Nephron (organoid): ENCODE data around the gene CAP2.

Experiments
- H3K27ac Mint-ChIP-seq, 3 experiments: 2 replicates each; pipeline ENCODE4 v1.8.0; 2020; ENCODE audit warnings: mixed read lengths in 3 of 3, mild to moderate bottlenecking in 2 of 3, moderate library complexity in 1 of 3
- H3K27me3 Mint-ChIP-seq: 2 replicates; pipeline ENCODE4 v1.8.0; 2021; ENCODE audit warnings: low read depth, mild to moderate bottlenecking, moderate library complexity, mixed read lengths
- H3K36me3 Mint-ChIP-seq: 2 replicates; pipeline ENCODE4 v1.8.0; 2020; ENCODE audit warnings: low read depth, mixed read lengths
- H3K4me1 Mint-ChIP-seq: 2 replicates; pipeline ENCODE4 v1.8.0; 2020; ENCODE audit warnings: mixed read lengths
- H3K4me3 Mint-ChIP-seq, 3 experiments: 2 replicates each; pipeline ENCODE4 v1.8.0; 2020; ENCODE audit warnings: mild to moderate bottlenecking in 3 of 3, mixed read lengths in 3 of 3, moderate library complexity in 2 of 3
- H3K9me3 Mint-ChIP-seq: 2 replicates; pipeline ENCODE4 v1.8.0; 2020; ENCODE audit warnings: mixed read lengths
- CTCF ChIP-seq, 3 experiments: fragments of 200-600 bp; sonication (generic); IDR thresholded peaks; one replicate each; pipeline ENCODE4 v1.5.0; 2021; ENCODE audit warnings: antibody characterized with exemption in 3 of 3; ENCODE audit not compliant: unreplicated experiment in 3 of 3

CAP2 gene

GRCh38 chr6:17466707-17467106 lies 73.3 kb downstream of the CAP2 start:
- TF ChIP-seq CTCF (IDR thresholded peaks at IDR 0.05; ENCODE audit: unreplicated experiment in 3 of 3) = no peak
- peaks cover 26% of the 10 kb centered on the region for H3K36me3 Mint-ChIP-seq
- no peak overlapping the region for H3K4me3 Mint-ChIP-seq
- H3K9me3 Mint-ChIP-seq = no peaks in the 10 kb centered on the region
- peaks cover 34% of the 10 kb centered on the region for H3K4me1 Mint-ChIP-seq
- peak overlapping the region in 1 of 3 experiments; percentile 53 for H3K27ac Mint-ChIP-seq
- no peaks in the 10 kb centered on the region for H3K27me3 Mint-ChIP-seq

GRCh38 chr6:17469006-17469832 lies 75.8 kb downstream of the CAP2 start:
- Mint-ChIP-seq H3K9me3 (no peaks in the 10 kb centered on the region), H3K36me3 (peaks cover 23% of the 10 kb centered on the region), H3K27me3 (no peaks in the 10 kb centered on the region), H3K4me1 (peaks cover 54% of the 10 kb centered on the region), H3K27ac (peak overlapping the region; percentile 57 to 84 (median 72)), H3K4me3 (no peak overlapping the region)
- peak; percentile 35 to 53 (median 36) for TF ChIP-seq CTCF (IDR thresholded peaks at IDR 0.05; ENCODE audit: unreplicated experiment in 3 of 3)

GRCh38 chr6:17470202-17470937 lies 77.0 kb downstream of the CAP2 start:
- TF ChIP-seq CTCF (IDR thresholded peaks at IDR 0.05; ENCODE audit: unreplicated experiment in 3 of 3) = no peak
- Mint-ChIP-seq H3K27ac (peak overlapping the region; percentile 72 to 87 (median 84)), H3K27me3 (no peaks in the 10 kb centered on the region), H3K4me1 (peaks cover 63% of the 10 kb centered on the region), H3K4me3 (no peak overlapping the region), H3K9me3 (no peaks in the 10 kb centered on the region), H3K36me3 (peaks cover 20% of the 10 kb centered on the region)

GRCh38 chr6:17470938-17471327 lies 77.5 kb downstream of the CAP2 start:
- H3K4me1 Mint-ChIP-seq = peaks cover 69% of the 10 kb centered on the region
- no peaks in the 10 kb centered on the region for H3K9me3 Mint-ChIP-seq
- no peak overlapping the region for H3K4me3 Mint-ChIP-seq
- H3K27me3 Mint-ChIP-seq = no peaks in the 10 kb centered on the region
- no peak for TF ChIP-seq CTCF (IDR thresholded peaks at IDR 0.05; ENCODE audit: unreplicated experiment in 3 of 3)
- peak overlapping the region in 2 of 3 experiments; percentile 8 to 84 for H3K27ac Mint-ChIP-seq
- peaks cover 17% of the 10 kb centered on the region for H3K36me3 Mint-ChIP-seq

GRCh38 chr6:17472653-17473183 lies 79.3 kb downstream of the CAP2 start:
- Mint-ChIP-seq H3K27me3 (no peaks in the 10 kb centered on the region), H3K27ac (peak overlapping the region; percentile 78 to 93 (median 86)), H3K4me3 (peak overlapping the region in 2 of 3 experiments; percentile 40 to 55), H3K4me1 (peaks cover 83% of the 10 kb centered on the region), H3K36me3 (peaks cover 12% of the 10 kb centered on the region), H3K9me3 (no peaks in the 10 kb centered on the region)
- TF ChIP-seq CTCF (IDR thresholded peaks at IDR 0.05; ENCODE audit: unreplicated experiment in 3 of 3) = no peak
